HFF-Myc (cell line): ENCODE measurements around the gene LCNL1.

Experiments used
- DNase-seq: peaks from one replicate; pipeline ENCODE4 v3.0.0-alpha.2; 2011; ENCODE audit warnings: low read depth; ENCODE audit errors: extremely low read depth
- H3K4me3 ChIP-seq: replicated peaks from 2 replicates; pipeline ENCODE4 v1.5.1; 2011; ENCODE audit warnings: low read depth, mild to moderate bottlenecking, control low read depth, low read length
- CTCF ChIP-seq: IDR thresholded peaks from 2 replicates; pipeline ENCODE4 v1.5.1; 2012; ENCODE audit warnings: mild to moderate bottlenecking, low read depth, low read length, control low read depth; ENCODE audit errors: missing control alignments

The LCNL1 gene

GRCh38 chr9:136939996-136940525 lies 42.7 kb upstream of the LCNL1 start:
- TF ChIP-seq CTCF = no peak
- H3K4me3 ChIP-seq = no peak overlapping the region
- DNase-seq = no peak

GRCh38 chr9:136940526-136941230 lies 42.1 kb upstream of the LCNL1 start:
- H3K4me3 ChIP-seq = no peak overlapping the region
- no peak for TF ChIP-seq CTCF
- DNase-seq = no peak

GRCh38 chr9:136941231-136942111 lies 41.3 kb upstream of the LCNL1 start:
- TF ChIP-seq CTCF = no peak
- DNase-seq = no peak
- H3K4me3 ChIP-seq = no peak overlapping the region

- peak overlapping the region; percentile 80 for H3K4me3 ChIP-seq
- no peak for TF ChIP-seq CTCF
- DNase-seq = no peak
Measured at GRCh38 chr9:136942112-136942880, 40.5 kb upstream of the LCNL1 start.

GRCh38 chr9:136942881-136943230 lies 39.9 kb upstream of the LCNL1 start:
- no peak for TF ChIP-seq CTCF
- DNase-seq = no peak
- H3K4me3 ChIP-seq = peak overlapping the region; percentile 80
